GM12878 (cell line): ENCODE data around the gene LRRC3C.

ENCODE experiments used
- CBFB ChIP-seq: IDR thresholded peaks from 2 replicates; pipeline ENCODE4 v1.6.1; 2016; ENCODE audit warnings: antibody characterized with exemption, low read depth
- LARP7 ChIP-seq: fragments of 450-650 bp; IDR thresholded peaks from 2 replicates; pipeline ENCODE4 v1.6.1; 2017; ENCODE audit warnings: mild to moderate bottlenecking
- MTA2 ChIP-seq: fragments of 450-650 bp; IDR thresholded peaks from 2 replicates; pipeline ENCODE4 v1.6.1; 2016; ENCODE audit warnings: low read depth, mild to moderate bottlenecking, moderate library complexity
- MYC ChIP-seq: IDR thresholded peaks from 2 replicates; pipeline ENCODE4 v1.6.1; 2011; ENCODE audit warnings: mild to moderate bottlenecking, low read length, moderate library complexity, inconsistent platforms; ENCODE audit not compliant: insufficient read depth, insufficient replicate concordance, insufficient read length, severe bottlenecking
- POLR2A ChIP-seq: IDR thresholded peaks from 2 replicates; pipeline ENCODE4 v1.6.1; 2011; ENCODE audit warnings: low read depth, mild to moderate bottlenecking, low read length
- RCOR1 ChIP-seq: conservative IDR thresholded peaks from 2 replicates; pipeline ENCODE4 v1.6.1; 2012; ENCODE audit warnings: low read depth, low read length, improper control_type of control experiment
- SPI1 ChIP-seq: IDR thresholded peaks from 2 replicates; pipeline ENCODE4 v1.6.1; 2011; ENCODE audit warnings: low read depth, mild to moderate bottlenecking, low read length, moderate library complexity, borderline replicate concordance; ENCODE audit not compliant: insufficient read depth
- SRF ChIP-seq, 2 experiments: IDR thresholded peaks; 2 replicates each; pipeline ENCODE4 v1.6.1; 2011; ENCODE audit warnings: low read depth in 2 of 2, low read length in 2 of 2, mild to moderate bottlenecking in 1 of 2, moderate library complexity in 1 of 2
- YBX1 ChIP-seq: fragments of 450-650 bp; IDR thresholded peaks from 2 replicates; pipeline ENCODE4 v1.6.1; 2016; ENCODE audit warnings: antibody characterized with exemption
- ZNF384 ChIP-seq: IDR thresholded peaks from 2 replicates; pipeline ENCODE4 v1.6.1; 2012; ENCODE audit warnings: low read depth, mild to moderate bottlenecking, low read length, improper control_type of control experiment, borderline replicate concordance
- ZZZ3 ChIP-seq: IDR thresholded peaks from 2 replicates; pipeline ENCODE4 v1.6.1; 2011; ENCODE audit warnings: low read depth; ENCODE audit not compliant: control insufficient read depth, insufficient read length
- TF ChIP-seq, protein P1 (sequence below), 3 experiments: IDR thresholded peaks in 2 of 3; conservative IDR thresholded peaks in 1 of 3; 2 replicates each; pipeline ENCODE4 v1.5.1; 2011; ENCODE audit warnings: low read depth in 3 of 3, low read length in 3 of 3, mild to moderate bottlenecking in 3 of 3, control low read depth in 2 of 3, moderate library complexity in 2 of 3, inconsistent platforms in 1 of 3, mixed read lengths in 1 of 3; ENCODE audit not compliant: control insufficient read depth in 2 of 3, insufficient read depth in 1 of 3; ENCODE audit errors: extremely low read depth in 1 of 3
- TF ChIP-seq, protein P2 (sequence below): fragments of 150-350 bp; IDR thresholded peaks from 2 replicates; pipeline ENCODE4 v1.6.1; 2014; ENCODE audit warnings: mild to moderate bottlenecking, low read depth, low read length
- TF ChIP-seq, protein P3 (sequence below): IDR thresholded peaks from 2 replicates; pipeline ENCODE4 v1.6.1; 2012; ENCODE audit warnings: low read length, inconsistent platforms

GRCh38 chr17:39913989-39914388 is 13.5 kb upstream of the LRRC3C start:
- TF ChIP-seq MTA2 (no peak), RCOR1 (no peak), SPI1 (no peak), LARP7 (no peak), YBX1 (no peak), ZZZ3 (no peak), MYC (no peak), SRF (IDR thresholded peaks at IDR 0.05; ENCODE audit: low read depth in 2 of 2, low read length in 2 of 2) (no peak), CBFB (no peak), POLR2A (no peak), ZNF384 (no peak)
- TF ChIP-seq, protein P1, sequence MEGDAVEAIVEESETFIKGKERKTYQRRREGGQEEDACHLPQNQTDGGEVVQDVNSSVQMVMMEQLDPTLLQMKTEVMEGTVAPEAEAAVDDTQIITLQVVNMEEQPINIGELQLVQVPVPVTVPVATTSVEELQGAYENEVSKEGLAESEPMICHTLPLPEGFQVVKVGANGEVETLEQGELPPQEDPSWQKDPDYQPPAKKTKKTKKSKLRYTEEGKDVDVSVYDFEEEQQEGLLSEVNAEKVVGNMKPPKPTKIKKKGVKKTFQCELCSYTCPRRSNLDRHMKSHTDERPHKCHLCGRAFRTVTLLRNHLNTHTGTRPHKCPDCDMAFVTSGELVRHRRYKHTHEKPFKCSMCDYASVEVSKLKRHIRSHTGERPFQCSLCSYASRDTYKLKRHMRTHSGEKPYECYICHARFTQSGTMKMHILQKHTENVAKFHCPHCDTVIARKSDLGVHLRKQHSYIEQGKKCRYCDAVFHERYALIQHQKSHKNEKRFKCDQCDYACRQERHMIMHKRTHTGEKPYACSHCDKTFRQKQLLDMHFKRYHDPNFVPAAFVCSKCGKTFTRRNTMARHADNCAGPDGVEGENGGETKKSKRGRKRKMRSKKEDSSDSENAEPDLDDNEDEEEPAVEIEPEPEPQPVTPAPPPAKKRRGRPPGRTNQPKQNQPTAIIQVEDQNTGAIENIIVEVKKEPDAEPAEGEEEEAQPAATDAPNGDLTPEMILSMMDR (IDR thresholded peaks at IDR 0.05 in 2 of 3, conservative IDR thresholded peaks at IDR 0.05 in 1 of 3; ENCODE audit: control insufficient read depth in 2 of 3, extremely low read depth in 1 of 3, insufficient read depth in 1 of 3, low read depth in 3 of 3, low read length in 3 of 3), result no peak
- TF ChIP-seq, protein P2, sequence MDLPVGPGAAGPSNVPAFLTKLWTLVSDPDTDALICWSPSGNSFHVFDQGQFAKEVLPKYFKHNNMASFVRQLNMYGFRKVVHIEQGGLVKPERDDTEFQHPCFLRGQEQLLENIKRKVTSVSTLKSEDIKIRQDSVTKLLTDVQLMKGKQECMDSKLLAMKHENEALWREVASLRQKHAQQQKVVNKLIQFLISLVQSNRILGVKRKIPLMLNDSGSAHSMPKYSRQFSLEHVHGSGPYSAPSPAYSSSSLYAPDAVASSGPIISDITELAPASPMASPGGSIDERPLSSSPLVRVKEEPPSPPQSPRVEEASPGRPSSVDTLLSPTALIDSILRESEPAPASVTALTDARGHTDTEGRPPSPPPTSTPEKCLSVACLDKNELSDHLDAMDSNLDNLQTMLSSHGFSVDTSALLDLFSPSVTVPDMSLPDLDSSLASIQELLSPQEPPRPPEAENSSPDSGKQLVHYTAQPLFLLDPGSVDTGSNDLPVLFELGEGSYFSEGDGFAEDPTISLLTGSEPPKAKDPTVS, result no peak
- TF ChIP-seq, protein P3, sequence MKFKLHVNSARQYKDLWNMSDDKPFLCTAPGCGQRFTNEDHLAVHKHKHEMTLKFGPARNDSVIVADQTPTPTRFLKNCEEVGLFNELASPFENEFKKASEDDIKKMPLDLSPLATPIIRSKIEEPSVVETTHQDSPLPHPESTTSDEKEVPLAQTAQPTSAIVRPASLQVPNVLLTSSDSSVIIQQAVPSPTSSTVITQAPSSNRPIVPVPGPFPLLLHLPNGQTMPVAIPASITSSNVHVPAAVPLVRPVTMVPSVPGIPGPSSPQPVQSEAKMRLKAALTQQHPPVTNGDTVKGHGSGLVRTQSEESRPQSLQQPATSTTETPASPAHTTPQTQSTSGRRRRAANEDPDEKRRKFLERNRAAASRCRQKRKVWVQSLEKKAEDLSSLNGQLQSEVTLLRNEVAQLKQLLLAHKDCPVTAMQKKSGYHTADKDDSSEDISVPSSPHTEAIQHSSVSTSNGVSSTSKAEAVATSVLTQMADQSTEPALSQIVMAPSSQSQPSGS, result no peak
